Trophoblast cell (in vitro differentiated cells and primary cell): ENCODE measurements around the gene GRIA4.

Source experiments
- DNase-seq, 2 donors: peaks; one replicate each; pipeline ENCODE4 v3.0.0-alpha.2; 2016
- H2AFZ ChIP-seq: 2 replicates; pipeline ENCODE4 v1.6.1; 2013; ENCODE audit warnings: low read length, moderate library complexity, mild to moderate bottlenecking; ENCODE audit not compliant: insufficient read depth, poor library complexity
- H2AK5ac ChIP-seq: 2 replicates; pipeline ENCODE4 v1.6.1; 2013; ENCODE audit warnings: mild to moderate bottlenecking, low read length
- H2BK120ac ChIP-seq: 2 replicates; pipeline ENCODE4 v1.6.1; 2013; ENCODE audit warnings: low read length, mild to moderate bottlenecking, moderate library complexity; ENCODE audit not compliant: insufficient read depth, poor library complexity
- H2BK12ac ChIP-seq: 2 replicates; pipeline ENCODE4 v1.6.1; 2013; ENCODE audit warnings: mild to moderate bottlenecking, low read length, moderate library complexity
- H2BK5ac ChIP-seq: 2 replicates; pipeline ENCODE4 v1.6.1; 2013; ENCODE audit warnings: low read length, low read depth, moderate library complexity, mild to moderate bottlenecking; ENCODE audit not compliant: poor library complexity
- H3K14ac ChIP-seq: 2 replicates; pipeline ENCODE4 v1.6.1; 2013; ENCODE audit warnings: mild to moderate bottlenecking, low read length
- H3K18ac ChIP-seq: 2 replicates; pipeline ENCODE4 v1.6.1; 2013; ENCODE audit warnings: mild to moderate bottlenecking, low read length
- H3K23ac ChIP-seq: 2 replicates; pipeline ENCODE4 v1.6.1; 2013; ENCODE audit warnings: low read length
- H3K27ac ChIP-seq: 2 replicates; pipeline ENCODE4 v1.5.1; 2013; ENCODE audit warnings: low read depth, mild to moderate bottlenecking, inconsistent platforms, low read length, moderate library complexity
- H3K27me3 ChIP-seq: 2 replicates; pipeline ENCODE4 v1.6.1; 2013; ENCODE audit warnings: inconsistent platforms, mild to moderate bottlenecking, low read length, moderate library complexity; ENCODE audit not compliant: insufficient read depth
- H3K36me3 ChIP-seq, 2 experiments: 1 replicate in 1 of 2; 2 replicates in 1 of 2; pipeline ENCODE4 v1.6.1; 2013; ENCODE audit warnings: low read length in 2 of 2, mild to moderate bottlenecking in 2 of 2, moderate library complexity in 1 of 2; ENCODE audit not compliant: insufficient read depth in 2 of 2, control insufficient read depth in 1 of 2
- H3K4ac ChIP-seq: 2 replicates; pipeline ENCODE4 v1.6.1; 2013; ENCODE audit warnings: low read depth, mild to moderate bottlenecking, low read length, moderate library complexity
- H3K4me1 ChIP-seq, 2 experiments: 1 replicate in 1 of 2; 2 replicates in 1 of 2; pipeline ENCODE4 v1.6.1; 2013; ENCODE audit warnings: low read length in 2 of 2, mild to moderate bottlenecking in 2 of 2, moderate library complexity in 1 of 2; ENCODE audit not compliant: insufficient read depth in 2 of 2, control insufficient read depth in 1 of 2
- H3K4me2 ChIP-seq: 2 replicates; pipeline ENCODE4 v1.6.1; 2013; ENCODE audit warnings: inconsistent platforms, mild to moderate bottlenecking, low read length, moderate library complexity
- H3K4me3 ChIP-seq: 2 replicates; pipeline ENCODE4 v1.5.1; 2013; ENCODE audit warnings: mild to moderate bottlenecking, low read depth, low read length, inconsistent platforms
- H3K79me1 ChIP-seq: one replicate; pipeline ENCODE4 v1.6.1; 2013; ENCODE audit warnings: low read length
- H3K79me2 ChIP-seq: 2 replicates; pipeline ENCODE4 v1.6.1; 2013; ENCODE audit warnings: low read length, mild to moderate bottlenecking; ENCODE audit not compliant: control insufficient read depth, insufficient read depth, poor library complexity
- H3K9ac ChIP-seq: 2 replicates; pipeline ENCODE4 v1.6.1; 2013; ENCODE audit warnings: mild to moderate bottlenecking, low read length
- H3K9me3 ChIP-seq: 2 replicates; pipeline ENCODE4 v1.6.1; 2013; ENCODE audit warnings: low read depth, mild to moderate bottlenecking, control low read depth, inconsistent platforms, low read length; ENCODE audit not compliant: insufficient read depth
- H4K12ac ChIP-seq: 2 replicates; pipeline ENCODE4 v1.6.1; 2013; ENCODE audit warnings: low read depth, mild to moderate bottlenecking, low read length, moderate library complexity
- H4K8ac ChIP-seq: 2 replicates; pipeline ENCODE4 v1.6.1; 2013; ENCODE audit warnings: low read depth, mild to moderate bottlenecking, low read length, moderate library complexity
- H4K91ac ChIP-seq: one replicate; pipeline ENCODE4 v1.6.1; 2013; ENCODE audit warnings: low read depth, mild to moderate bottlenecking, low read length, moderate library complexity
- WGBS: extraction: QIAGEN DNeasy Blood & Tissue Kit; methylation state at CpG from one replicate; pipeline ENCODE4 v1.1.7; 2013; ENCODE audit warnings: missing lambda C conversion rate; ENCODE audit not compliant: insufficient read length, insufficient coverage; ENCODE audit errors: extremely low coverage; 5-methylcytosine and 5-hydroxymethylcytosine counted together

Gene GRIA4

GRCh38 chr11:105723269-105723668 is 113.4 kb downstream of the GRIA4 start:
- Histone ChIP-seq H3K14ac (no peak overlapping the region), H3K36me3 (no peaks in the 10 kb centered on the region), H4K12ac (no peak overlapping the region), H2AK5ac (no peak overlapping the region), H3K23ac (no peak overlapping the region), H3K4ac (no peak overlapping the region), H2BK5ac (no peak overlapping the region), H4K91ac (no peak overlapping the region), H3K79me2 (no peaks in the 10 kb centered on the region), H2BK12ac (no peak overlapping the region), H3K27ac (no peak overlapping the region), H3K9me3 (no peaks in the 10 kb centered on the region), H3K27me3 (no peaks in the 10 kb centered on the region), H3K18ac (no peak overlapping the region), H3K79me1 (no peaks in the 10 kb centered on the region), H2AFZ (no peak overlapping the region), H3K4me2 (no peak overlapping the region), H4K8ac (no peak overlapping the region), H3K9ac (no peak overlapping the region), H3K4me1 (no peaks in the 10 kb centered on the region), H2BK120ac (no peak overlapping the region), H3K4me3 (no peak overlapping the region)
- DNase-seq, result no peak
- WGBS, result no CpG with 5 or more reads among the region's 3 CpGs

GRCh38 chr11:105732611-105733010 is 122.7 kb downstream of the GRIA4 start:
- WGBS, result no CpG with 5 or more reads among the region's 3 CpGs
- Histone ChIP-seq H4K91ac (no peak overlapping the region), H3K9me3 (no peaks in the 10 kb centered on the region), H3K79me1 (no peaks in the 10 kb centered on the region), H3K4me3 (no peak overlapping the region), H2BK5ac (no peak overlapping the region), H3K27ac (no peak overlapping the region), H3K79me2 (no peaks in the 10 kb centered on the region), H2AK5ac (no peak overlapping the region), H4K8ac (no peak overlapping the region), H2BK12ac (no peak overlapping the region), H3K27me3 (no peaks in the 10 kb centered on the region), H4K12ac (no peak overlapping the region), H3K14ac (no peak overlapping the region), H2AFZ (no peak overlapping the region), H2BK120ac (no peak overlapping the region), H3K23ac (no peak overlapping the region), H3K4me2 (no peak overlapping the region), H3K9ac (no peak overlapping the region), H3K4me1 (no peaks in the 10 kb centered on the region), H3K18ac (no peak overlapping the region), H3K36me3 (no peaks in the 10 kb centered on the region), H3K4ac (no peak overlapping the region)
- DNase-seq, result no peak

- H4K12ac ChIP-seq, result no peak overlapping the region
- no peak overlapping the region for H3K27ac ChIP-seq
- H3K4me2 ChIP-seq, result no peak overlapping the region
- H3K4ac ChIP-seq, result no peak overlapping the region
- H3K14ac ChIP-seq, result no peak overlapping the region
- H2BK120ac ChIP-seq, result no peak overlapping the region
- no peak overlapping the region for H3K9ac ChIP-seq
- no peaks in the 10 kb centered on the region for H3K36me3 ChIP-seq
- H4K8ac ChIP-seq, result no peak overlapping the region
- no peak overlapping the region for H3K23ac ChIP-seq
- no peak overlapping the region for H3K18ac ChIP-seq
- H3K79me2 ChIP-seq, result no peaks in the 10 kb centered on the region
- no peaks in the 10 kb centered on the region for H3K4me1 ChIP-seq
- no peaks in the 10 kb centered on the region for H3K27me3 ChIP-seq
- H3K4me3 ChIP-seq, result no peak overlapping the region
- H3K79me1 ChIP-seq, result no peaks in the 10 kb centered on the region
- no peak overlapping the region for H2BK5ac ChIP-seq
- no peak overlapping the region for H2BK12ac ChIP-seq
- no peak overlapping the region for H4K91ac ChIP-seq
- no peak overlapping the region for H2AFZ ChIP-seq
- WGBS, result no CpG with 5 or more reads among the region's 1 CpG
- no peak for DNase-seq
- H2AK5ac ChIP-seq, result no peak overlapping the region
- H3K9me3 ChIP-seq, result no peaks in the 10 kb centered on the region
These were observed 124.6 kb downstream of the GRIA4 start for GRCh38 chr11:105734426-105734825.

- Histone ChIP-seq H3K18ac (no peak overlapping the region), H2AK5ac (no peak overlapping the region), H3K14ac (no peak overlapping the region), H4K8ac (no peak overlapping the region), H3K9ac (no peak overlapping the region), H4K91ac (no peak overlapping the region), H3K4me3 (no peak overlapping the region), H3K4ac (no peak overlapping the region), H3K79me2 (no peaks in the 10 kb centered on the region), H3K4me1 (no peaks in the 10 kb centered on the region), H2BK5ac (no peak overlapping the region), H3K27ac (no peak overlapping the region), H3K27me3 (no peaks in the 10 kb centered on the region), H3K23ac (no peak overlapping the region), H3K4me2 (no peak overlapping the region), H4K12ac (no peak overlapping the region), H3K36me3 (no peaks in the 10 kb centered on the region), H2AFZ (no peak overlapping the region), H2BK12ac (no peak overlapping the region), H3K9me3 (no peaks in the 10 kb centered on the region), H3K79me1 (no peaks in the 10 kb centered on the region), H2BK120ac (no peak overlapping the region)
- DNase-seq, result no peak
- WGBS, result no CpG with 5 or more reads among the region's 1 CpG
These were observed 128.4 kb downstream of the GRIA4 start for GRCh38 chr11:105738251-105738650.
